Measurements from ENCODE around the gene RPL4. TPM values are rescaled to one million over a fixed set of nuclear protein-coding genes. Genes with fewer than 3 reads are reported as not detected.

The RPL4 gene
- total RNA-seq, 1 experiment from 2014 or later: 3,988 TPM

DNA sequence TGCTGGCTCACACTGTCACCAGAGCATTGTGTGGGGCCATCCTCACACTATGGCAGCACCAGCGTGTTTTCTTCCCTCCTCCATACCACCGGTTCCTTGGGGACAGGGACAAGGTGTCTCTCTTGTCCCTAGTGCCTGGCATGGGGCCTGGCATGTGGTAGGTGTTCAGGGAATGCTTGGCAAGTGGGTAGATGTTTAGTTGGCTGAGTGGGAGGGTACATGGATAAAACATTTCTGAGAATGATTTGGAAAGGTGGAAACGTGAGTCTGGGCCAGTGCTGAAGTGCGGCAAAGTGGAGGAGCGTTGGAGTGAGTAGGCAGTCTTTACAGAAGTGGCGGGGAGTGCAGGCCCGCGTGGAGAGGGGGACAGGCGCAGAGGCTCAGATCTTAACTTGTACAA lies 22.1 kb downstream of the RPL4 start:
- no peak overlapping the region for H2BK20ac ChIP-seq (ENCODE audit: low read depth, low read length, poor library complexity, severe bottlenecking)
- no peak overlapping the region for H3K4me2 ChIP-seq (ENCODE audit: insufficient read depth, insufficient read length, low read length)
- Mint-ChIP-seq H3K4me3 (no peak overlapping the region), H3K27me3 (ENCODE audit: low read depth) (no peaks in the 10 kb centered on the region), H3K4me1 (peaks cover 4 to 5% of the 10 kb centered on the region in 2 experiments; a peak in 3 of 4 replicates), H3K27ac (peak overlapping the region in 2 of 3 experiments; percentile 27 to 61; a peak in 5 of 7 replicates), H3K9me3 (no peaks in the 10 kb centered on the region), H3K36me3 (ENCODE audit: insufficient read depth in 1 of 3, low read depth in 3 of 3) (peaks cover 37 to 51% (median 38%) of the 10 kb centered on the region in 3 experiments)
- H3K79me1 ChIP-seq (ENCODE audit: insufficient read depth, low read depth, low read length, poor library complexity, severe bottlenecking): no peaks in the 10 kb centered on the region
- no peak overlapping the region for H3K23ac ChIP-seq (ENCODE audit: insufficient read length, low read depth, low read length)
- no peak overlapping the region for H2BK120ac ChIP-seq (ENCODE audit: low read depth, low read length, poor library complexity, severe bottlenecking)
- H3T11ph ChIP-seq (ENCODE audit: low read length): no peak overlapping the region
- no peaks in the 10 kb centered on the region for H3K23me2 ChIP-seq (ENCODE audit: insufficient read length, low read depth, low read length, poor library complexity, severe bottlenecking)
- no peak overlapping the region for H2AFZ ChIP-seq (ENCODE audit: low read length)
- no peak overlapping the region for H3K14ac ChIP-seq (ENCODE audit: insufficient read depth, low read length)
- H2AK5ac ChIP-seq (ENCODE audit: insufficient read length, low read length): no peak overlapping the region
- H4K91ac ChIP-seq (ENCODE audit: insufficient read length, low read depth, low read length): no peak overlapping the region
- H3K79me2 ChIP-seq (ENCODE audit: insufficient read depth, low read length): no peaks in the 10 kb centered on the region
- no CpG with 5 or more reads among the region's 9 CpGs for WGBS (ENCODE audit: extremely low coverage, insufficient read length, low lambda C conversion rate)
- H3K9me3 ChIP-seq (ENCODE audit: control insufficient read depth, low read depth, low read length): no peaks in the 10 kb centered on the region
- no peak overlapping the region for H3K4ac ChIP-seq (ENCODE audit: low read depth, low read length)
- H2BK12ac ChIP-seq (ENCODE audit: insufficient read length, low read depth, low read length): no peak overlapping the region
- no peak overlapping the region for H3K18ac ChIP-seq (ENCODE audit: insufficient read length, low read depth, low read length)
- DNase-seq: no peak
- no peaks in the 10 kb centered on the region for H3K27me3 ChIP-seq (ENCODE audit: insufficient read depth, low read length)
- TF ChIP-seq, protein P1, sequence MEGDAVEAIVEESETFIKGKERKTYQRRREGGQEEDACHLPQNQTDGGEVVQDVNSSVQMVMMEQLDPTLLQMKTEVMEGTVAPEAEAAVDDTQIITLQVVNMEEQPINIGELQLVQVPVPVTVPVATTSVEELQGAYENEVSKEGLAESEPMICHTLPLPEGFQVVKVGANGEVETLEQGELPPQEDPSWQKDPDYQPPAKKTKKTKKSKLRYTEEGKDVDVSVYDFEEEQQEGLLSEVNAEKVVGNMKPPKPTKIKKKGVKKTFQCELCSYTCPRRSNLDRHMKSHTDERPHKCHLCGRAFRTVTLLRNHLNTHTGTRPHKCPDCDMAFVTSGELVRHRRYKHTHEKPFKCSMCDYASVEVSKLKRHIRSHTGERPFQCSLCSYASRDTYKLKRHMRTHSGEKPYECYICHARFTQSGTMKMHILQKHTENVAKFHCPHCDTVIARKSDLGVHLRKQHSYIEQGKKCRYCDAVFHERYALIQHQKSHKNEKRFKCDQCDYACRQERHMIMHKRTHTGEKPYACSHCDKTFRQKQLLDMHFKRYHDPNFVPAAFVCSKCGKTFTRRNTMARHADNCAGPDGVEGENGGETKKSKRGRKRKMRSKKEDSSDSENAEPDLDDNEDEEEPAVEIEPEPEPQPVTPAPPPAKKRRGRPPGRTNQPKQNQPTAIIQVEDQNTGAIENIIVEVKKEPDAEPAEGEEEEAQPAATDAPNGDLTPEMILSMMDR (conservative IDR thresholded peaks at IDR 0.05): no peak
- no peak overlapping the region for H4K5ac ChIP-seq (ENCODE audit: insufficient read length, low read depth, low read length)
- H3K27ac ChIP-seq (ENCODE audit: insufficient read length, low read depth, low read length): no peak overlapping the region
- H2BK15ac ChIP-seq (ENCODE audit: low read depth, low read length): no peak overlapping the region
- H4K8ac ChIP-seq (replicated peaks; ENCODE audit: insufficient read length, low read depth, low read length): no peak overlapping the region
- no peak overlapping the region for H2BK5ac ChIP-seq (ENCODE audit: insufficient read length, low read length)
- H3K4me1 ChIP-seq (ENCODE audit: insufficient read depth, low read length): no peaks in the 10 kb centered on the region
- H4K20me1 ChIP-seq (ENCODE audit: control insufficient read depth, insufficient read depth, insufficient read length): no peaks in the 10 kb centered on the region
- no peak overlapping the region for H3K9ac ChIP-seq (ENCODE audit: extremely low read depth, insufficient read length, low read length)
- H3K56ac ChIP-seq (ENCODE audit: insufficient read length, low read depth, low read length): no peak overlapping the region

All from H9 (cell line).